Measurements from ENCODE around the gene CPED1.

The CPED1 gene

DNA sequence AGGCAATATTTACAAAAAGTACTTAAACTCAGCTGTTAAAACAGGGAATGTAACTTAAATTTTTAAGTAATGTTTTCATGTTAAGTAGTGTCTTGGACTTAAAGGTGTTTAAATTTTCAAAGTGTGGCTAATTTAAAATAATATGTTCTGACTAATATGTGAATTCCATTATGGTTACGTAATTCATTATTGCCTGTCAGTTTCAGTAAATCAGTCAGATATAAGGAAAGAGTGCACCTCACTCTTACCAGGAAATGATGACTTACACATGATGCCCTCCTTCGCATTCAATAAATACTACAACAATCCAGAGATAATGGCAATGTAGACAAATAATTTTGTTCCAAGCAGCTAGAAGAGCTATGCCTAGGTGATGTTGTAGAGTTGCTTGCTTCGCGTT lies 271.3 kb downstream of the CPED1 start (continued):
- 0 out of 2 replicates have a peak, but pooled peaks have one; percentile 29 for TF ChIP-seq ZNF362 (tag by site-specific recombination; IDR thresholded peaks at IDR 0.05)

DNA sequence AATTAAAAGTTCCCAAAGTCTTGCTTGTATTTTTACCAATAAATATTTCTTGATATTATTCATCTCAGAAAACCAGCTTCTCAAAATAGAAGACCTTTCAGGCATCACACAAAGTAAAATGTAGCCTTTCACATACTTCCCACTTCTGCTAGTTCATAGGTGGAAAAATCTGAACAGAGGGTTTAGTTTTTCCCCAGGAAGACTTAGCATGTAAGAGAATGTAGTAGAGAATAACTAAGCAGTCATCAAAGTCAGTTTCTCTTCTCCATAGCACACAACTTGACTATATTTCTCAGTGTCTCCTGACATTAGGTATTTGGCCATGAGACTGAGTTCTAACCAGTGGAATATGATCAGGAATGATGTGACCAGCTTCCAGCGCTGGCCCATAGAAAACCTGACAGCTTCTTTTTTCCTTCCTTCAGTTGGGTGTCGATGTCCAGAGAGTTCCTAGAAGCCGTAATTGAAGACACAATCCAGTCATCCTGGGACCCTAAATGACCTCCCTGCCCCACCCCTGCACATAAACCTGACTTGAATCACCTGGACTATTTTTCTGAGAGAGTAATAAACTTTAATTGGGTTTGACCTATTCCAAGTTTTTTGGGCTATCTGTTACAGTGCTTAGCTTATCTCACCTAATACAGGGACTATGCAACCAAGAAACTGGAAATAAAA lies 272.8 kb downstream of the CPED1 start:
- Histone ChIP-seq H3K36me3 (ENCODE audit: control insufficient read depth in 2 of 2, insufficient read depth in 1 of 2, low read length in 2 of 2) (no peaks in the 10 kb centered on the region), H3K4me3 (ENCODE audit: low read depth, low read length) (no peak overlapping the region), H3K9me3 (ENCODE audit: control insufficient read depth, insufficient read depth, low read depth, low read length) (no peaks in the 10 kb centered on the region), H3K4me1 (ENCODE audit: control insufficient read depth, insufficient read depth, low read length) (no peaks in the 10 kb centered on the region), H3K27ac (ENCODE audit: extremely low read depth, low read depth, low read length) (no peak overlapping the region)
- TF ChIP-seq ZNF555 (tag by site-specific recombination; conservative IDR thresholded peaks at IDR 0.05): no peak
- TF ChIP-seq, protein P1, sequence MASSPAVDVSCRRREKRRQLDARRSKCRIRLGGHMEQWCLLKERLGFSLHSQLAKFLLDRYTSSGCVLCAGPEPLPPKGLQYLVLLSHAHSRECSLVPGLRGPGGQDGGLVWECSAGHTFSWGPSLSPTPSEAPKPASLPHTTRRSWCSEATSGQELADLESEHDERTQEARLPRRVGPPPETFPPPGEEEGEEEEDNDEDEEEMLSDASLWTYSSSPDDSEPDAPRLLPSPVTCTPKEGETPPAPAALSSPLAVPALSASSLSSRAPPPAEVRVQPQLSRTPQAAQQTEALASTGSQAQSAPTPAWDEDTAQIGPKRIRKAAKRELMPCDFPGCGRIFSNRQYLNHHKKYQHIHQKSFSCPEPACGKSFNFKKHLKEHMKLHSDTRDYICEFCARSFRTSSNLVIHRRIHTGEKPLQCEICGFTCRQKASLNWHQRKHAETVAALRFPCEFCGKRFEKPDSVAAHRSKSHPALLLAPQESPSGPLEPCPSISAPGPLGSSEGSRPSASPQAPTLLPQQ (tag by site-specific recombination; IDR thresholded peaks at IDR 0.05): no peak
- no peak for TF ChIP-seq ZNF664 (tag by site-specific recombination; IDR thresholded peaks at IDR 0.05)
- TF ChIP-seq ZNF148 (tag by site-specific recombination; IDR thresholded peaks at IDR 0.05; ENCODE audit: borderline replicate concordance): no peak
- TF ChIP-seq, protein P2, sequence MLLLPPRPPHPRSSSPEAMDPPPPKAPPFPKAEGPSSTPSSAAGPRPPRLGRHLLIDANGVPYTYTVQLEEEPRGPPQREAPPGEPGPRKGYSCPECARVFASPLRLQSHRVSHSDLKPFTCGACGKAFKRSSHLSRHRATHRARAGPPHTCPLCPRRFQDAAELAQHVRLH (tag by site-specific recombination; IDR thresholded peaks at IDR 0.05): no peak
- no peak for TF ChIP-seq ZNF530 (tag by site-specific recombination; IDR thresholded peaks at IDR 0.05; ENCODE audit: low read depth)
- no peak for TF ChIP-seq FEZF1 (tag by site-specific recombination; IDR thresholded peaks at IDR 0.05)
- no peak for TF ChIP-seq ZNF585B (tag by site-specific recombination; IDR thresholded peaks at IDR 0.05)
- CTCF ChIA-PET: interaction anchor here (0.7 to 1.0 kb wide), 2 partner anchors 135 to 274 kb away, joined by 3 read pairs; no protein-coding TSS in a partner anchor
- POLR2A ChIA-PET: interaction anchor here (1.0 kb wide), 1 partner anchor 12 kb away, joined by 3 read pairs; no protein-coding TSS in a partner anchor

DNA sequence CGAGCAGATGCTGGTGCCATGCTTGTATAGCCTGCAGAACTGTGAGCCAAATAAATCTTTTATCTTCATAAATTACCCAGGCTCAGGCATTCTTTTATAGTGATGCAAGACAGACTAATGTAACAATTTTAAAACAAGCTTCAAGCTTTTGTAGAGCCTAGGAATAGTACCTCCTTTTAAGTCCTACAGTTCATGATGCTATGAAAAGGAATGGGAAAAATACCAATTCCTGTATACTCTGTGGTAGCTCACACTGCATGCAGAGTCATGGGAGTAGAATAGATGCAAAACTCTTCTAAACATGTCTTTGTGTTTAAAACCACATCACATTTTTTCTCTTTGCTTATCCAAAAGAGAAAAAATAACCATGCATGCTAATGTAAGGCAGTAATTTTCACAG lies 273.7 kb downstream of the CPED1 start:
- POLR2A ChIA-PET: no interaction called here
- no peak overlapping the region for H3K4me3 ChIP-seq (ENCODE audit: low read depth, low read length)
- H3K4me1 ChIP-seq (ENCODE audit: control insufficient read depth, insufficient read depth, low read length): no peaks in the 10 kb centered on the region
- no peak overlapping the region for H3K27ac ChIP-seq (ENCODE audit: extremely low read depth, low read depth, low read length)
- H3K9me3 ChIP-seq (ENCODE audit: control insufficient read depth, insufficient read depth, low read depth, low read length): no peaks in the 10 kb centered on the region
- CTCF ChIA-PET: interaction anchor here (0.8 to 1.0 kb wide), 2 partner anchors 11 to 275 kb away, joined by 3 to 4 read pairs; no protein-coding TSS in a partner anchor
- H3K36me3 ChIP-seq (ENCODE audit: control insufficient read depth in 2 of 2, insufficient read depth in 1 of 2, low read length in 2 of 2): no peaks in the 10 kb centered on the region
- TF ChIP-seq ZNF416 (tag by site-specific recombination; IDR thresholded peaks at IDR 0.05) (no peak), ZBTB7A (tag by site-specific recombination; IDR thresholded peaks at IDR 0.05; ENCODE audit: low read depth) (no peak), ZNF776 (tag by site-specific recombination; IDR thresholded peaks at IDR 0.05; ENCODE audit: borderline replicate concordance) (no peak), RBAK (tag by site-specific recombination; IDR thresholded peaks at IDR 0.05) (no peak), ZFP69B (tag by site-specific recombination; IDR thresholded peaks at IDR 0.05) (no peak), ZNF362 (tag by site-specific recombination; IDR thresholded peaks at IDR 0.05) (no peak), YY2 (tag by site-specific recombination; IDR thresholded peaks at IDR 0.05) (no peak), ZNF239 (tag by site-specific recombination; IDR thresholded peaks at IDR 0.05) (no peak), SP3 (tag by site-specific recombination; IDR thresholded peaks at IDR 0.05) (no peak), ZNF398 (tag by site-specific recombination; IDR thresholded peaks at IDR 0.05) (no peak)
- TF ChIP-seq, protein P3, sequence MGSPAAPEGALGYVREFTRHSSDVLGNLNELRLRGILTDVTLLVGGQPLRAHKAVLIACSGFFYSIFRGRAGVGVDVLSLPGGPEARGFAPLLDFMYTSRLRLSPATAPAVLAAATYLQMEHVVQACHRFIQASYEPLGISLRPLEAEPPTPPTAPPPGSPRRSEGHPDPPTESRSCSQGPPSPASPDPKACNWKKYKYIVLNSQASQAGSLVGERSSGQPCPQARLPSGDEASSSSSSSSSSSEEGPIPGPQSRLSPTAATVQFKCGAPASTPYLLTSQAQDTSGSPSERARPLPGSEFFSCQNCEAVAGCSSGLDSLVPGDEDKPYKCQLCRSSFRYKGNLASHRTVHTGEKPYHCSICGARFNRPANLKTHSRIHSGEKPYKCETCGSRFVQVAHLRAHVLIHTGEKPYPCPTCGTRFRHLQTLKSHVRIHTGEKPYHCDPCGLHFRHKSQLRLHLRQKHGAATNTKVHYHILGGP (tag by site-specific recombination; IDR thresholded peaks at IDR 0.05): no peak
- TF ChIP-seq, protein P2 (tag by site-specific recombination; IDR thresholded peaks at IDR 0.05): no peak
- TF ChIP-seq, protein P4, sequence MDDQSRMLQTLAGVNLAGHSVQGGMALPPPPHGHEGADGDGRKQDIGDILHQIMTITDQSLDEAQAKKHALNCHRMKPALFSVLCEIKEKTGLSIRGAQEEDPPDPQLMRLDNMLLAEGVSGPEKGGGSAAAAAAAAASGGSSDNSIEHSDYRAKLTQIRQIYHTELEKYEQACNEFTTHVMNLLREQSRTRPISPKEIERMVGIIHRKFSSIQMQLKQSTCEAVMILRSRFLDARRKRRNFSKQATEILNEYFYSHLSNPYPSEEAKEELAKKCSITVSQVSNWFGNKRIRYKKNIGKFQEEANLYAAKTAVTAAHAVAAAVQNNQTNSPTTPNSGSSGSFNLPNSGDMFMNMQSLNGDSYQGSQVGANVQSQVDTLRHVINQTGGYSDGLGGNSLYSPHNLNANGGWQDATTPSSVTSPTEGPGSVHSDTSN (CRISPR knock-in tag; IDR thresholded peaks at IDR 0.05): no peak
